Activated CD8-positive, alpha-beta T cell treated with anti-CD3 and anti-CD28 coated beads, Interleukin-2, amount 10 ng/mL, durations not matched to agents 7 days and 5 days (primary cell): ENCODE results near the gene ARMH2. TPM values are rescaled to one million over a fixed set of nuclear protein-coding genes. Genes with fewer than 3 reads are reported as not detected.

Source experiments
- ATAC-seq: fragments of 150-1000 bp; cut with Tn5 transposase; one replicate; pipeline ENCODE4 v1.10.0; 2021; ENCODE audit warnings: moderate library complexity
- CTCF ChIA-PET: fragments of 350-600 bp; sonication (Branson Sonifier 250); formaldehyde crosslinking; loops from one replicate; lab custom pipeline; 2021; ENCODE audit warnings: antibody characterized with exemption; lab: Charles Lee
- POLR2A ChIA-PET: fragments of 350-600 bp; sonication (Branson Sonifier 250); formaldehyde crosslinking; loops from one replicate; lab custom pipeline; 2021; ENCODE audit warnings: antibody characterized with exemption; lab: Charles Lee
- DNase-seq: peaks from one replicate; pipeline ENCODE4 v3.0.0-alpha.2; 2020
- H3K27ac Mint-ChIP-seq: one replicate; pipeline ENCODE4 v1.8.0; 2021; ENCODE audit warnings: mild to moderate bottlenecking, mixed read lengths
- H3K27me3 Mint-ChIP-seq: one replicate; pipeline ENCODE4 v1.8.0; 2021; ENCODE audit warnings: low read depth, mixed read lengths
- H3K36me3 Mint-ChIP-seq: one replicate; pipeline ENCODE4 v1.8.0; 2021; ENCODE audit warnings: low read depth, mixed read lengths
- H3K4me1 Mint-ChIP-seq: one replicate; pipeline ENCODE4 v1.8.0; 2021; ENCODE audit warnings: low read depth, mixed read lengths
- H3K4me3 Mint-ChIP-seq: one replicate; pipeline ENCODE4 v1.8.0; 2021; ENCODE audit warnings: mild to moderate bottlenecking, mixed read lengths
- H3K9me3 Mint-ChIP-seq: one replicate; pipeline ENCODE4 v1.8.0; 2022; ENCODE audit warnings: mixed read lengths; ENCODE audit not compliant: insufficient read depth
- total RNA-seq, 2 experiments: library from RNA; stranded (reverse); gene quantifications; one replicate each; pipeline ENCODE4 v1.2.3, GENCODE V29; 2021

Gene ARMH2
- total RNA-seq, 2 experiments from 2014 or later: 0.97 to 1.7 TPM

GRCh38 chr6:24832794-24833193 is 34.1 kb upstream of the ARMH2 start:
- peaks cover 28% of the 10 kb centered on the region for H3K4me1 Mint-ChIP-seq

GRCh38 chr6:24831771-24832716 is 33.3 kb upstream of the ARMH2 start:
- Mint-ChIP-seq H3K27me3 (no peaks in the 10 kb centered on the region), H3K4me3 (no peak overlapping the region), H3K4me1 (peaks cover 28% of the 10 kb centered on the region), H3K27ac (peak overlapping the region; percentile 9), H3K9me3 (no peaks in the 10 kb centered on the region), H3K36me3 (peaks cover 92% of the 10 kb centered on the region)
- DNase-seq: no peak
- ChIA-PET POLR2A (no interaction called here), CTCF (interaction anchor here (0.8 to 1.6 kb wide), 3 partner anchors 9 to 239 kb away, joined by 3 to 4 read pairs (median 3); no protein-coding TSS in a partner anchor)
- ATAC-seq: no peak

More at GRCh38 chr6:24832794-24833193, 34.1 kb upstream of the ARMH2 start:
- H3K4me3 Mint-ChIP-seq: no peak overlapping the region
- DNase-seq: no peak
- ChIA-PET POLR2A (no interaction called here), CTCF (interaction anchor here (0.8 to 1.6 kb wide), 4 partner anchors 10 to 238 kb away, joined by 3 to 6 read pairs (median 4); no protein-coding TSS in a partner anchor)
- no peaks in the 10 kb centered on the region for H3K27me3 Mint-ChIP-seq
- ATAC-seq: no peak
- peak overlapping the region; percentile 25 for H3K27ac Mint-ChIP-seq
- peaks cover 87% of the 10 kb centered on the region for H3K36me3 Mint-ChIP-seq
- no peaks in the 10 kb centered on the region for H3K9me3 Mint-ChIP-seq

DNA sequence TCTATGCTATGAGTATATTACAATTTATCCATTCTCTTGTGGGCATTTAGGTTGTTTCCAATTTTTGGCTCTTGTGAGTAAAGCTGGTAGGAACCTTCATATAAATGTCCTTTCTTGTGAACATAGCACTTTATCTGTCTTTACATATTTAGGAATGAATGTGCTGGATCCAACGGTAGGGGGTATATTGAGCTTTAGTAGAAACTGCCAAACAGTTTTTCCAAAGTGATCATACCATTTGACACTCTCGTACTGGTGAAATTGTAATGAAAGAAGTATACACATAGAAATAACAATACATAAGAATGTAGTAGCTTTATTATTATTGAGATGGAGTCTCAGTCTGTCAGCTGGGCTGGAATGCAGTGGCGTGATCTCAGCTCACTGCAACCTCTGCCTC is 30.9 kb upstream of the ARMH2 start:
- no peaks in the 10 kb centered on the region for H3K27me3 Mint-ChIP-seq
- peaks cover 11% of the 10 kb centered on the region for H3K4me1 Mint-ChIP-seq
- no peak overlapping the region for H3K4me3 Mint-ChIP-seq
- no peak for ATAC-seq
- POLR2A ChIA-PET: interaction anchor here (0.9 kb wide), 1 partner anchor 24 kb away, joined by 3 read pairs; no protein-coding TSS in a partner anchor
- DNase-seq: no peak
- H3K36me3 Mint-ChIP-seq: peaks cover 85% of the 10 kb centered on the region
- H3K27ac Mint-ChIP-seq: no peak overlapping the region
- no peaks in the 10 kb centered on the region for H3K9me3 Mint-ChIP-seq
- CTCF ChIA-PET: interaction anchor here (1.1 to 1.2 kb wide), 2 partner anchors 188 to 241 kb away, joined by 3 to 4 read pairs; no protein-coding TSS in a partner anchor

- POLR2A ChIA-PET: no interaction called here
- Mint-ChIP-seq H3K4me1 (no peaks in the 10 kb centered on the region), H3K27ac (peak overlapping the region; percentile 51), H3K27me3 (no peaks in the 10 kb centered on the region), H3K36me3 (peaks cover 82% of the 10 kb centered on the region), H3K9me3 (no peaks in the 10 kb centered on the region), H3K4me3 (no peak overlapping the region)
- ATAC-seq (no peak), DNase-seq (no peak)
- CTCF ChIA-PET: interaction anchor here (0.7 kb wide), 1 partner anchor 190 kb away, joined by 3 read pairs; no protein-coding TSS in a partner anchor
Observed at GRCh38 chr6:24827970-24828369, 29.3 kb upstream of the ARMH2 start.

GRCh38 chr6:24827162-24827561 is 28.4 kb upstream of the ARMH2 start:
- Mint-ChIP-seq H3K4me1 (peaks cover under 1% of the 10 kb centered on the region), H3K9me3 (no peaks in the 10 kb centered on the region), H3K27me3 (no peaks in the 10 kb centered on the region), H3K4me3 (no peak overlapping the region), H3K27ac (peak overlapping the region; percentile 51), H3K36me3 (peaks cover 78% of the 10 kb centered on the region)
- ChIA-PET CTCF (interaction anchor here (0.7 kb wide), 1 partner anchor 191 kb away, joined by 3 read pairs; no protein-coding TSS in a partner anchor), POLR2A (no interaction called here)
- ATAC-seq (no peak), DNase-seq (no peak)

DNA sequence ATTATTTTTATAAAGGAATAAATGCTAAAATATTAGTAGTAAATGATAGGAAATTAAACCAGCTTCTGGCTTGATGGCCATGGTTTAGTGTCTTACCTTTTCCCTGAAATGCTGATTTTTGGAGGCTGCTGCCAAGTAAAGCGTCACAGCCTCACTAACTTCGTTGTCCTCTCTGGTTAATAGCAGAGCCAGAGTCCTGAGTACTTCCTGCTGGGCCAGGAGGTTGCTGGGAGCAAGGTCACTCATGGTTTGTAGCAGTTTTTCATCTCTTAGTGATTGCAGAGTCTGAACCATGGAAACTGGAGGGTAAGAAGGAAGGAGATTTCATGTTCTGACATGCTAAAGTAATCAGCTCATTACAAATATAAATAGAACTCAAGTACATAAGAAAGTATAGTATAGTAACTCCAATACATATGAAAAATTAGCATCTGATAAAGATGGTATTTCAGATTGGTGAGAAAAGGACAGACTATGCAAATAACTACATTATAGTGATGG is 26.5 kb upstream of the ARMH2 start:
- POLR2A ChIA-PET: no interaction called here

GRCh38 chr6:24824142-24824938 is 25.6 kb upstream of the ARMH2 start:
- ChIA-PET CTCF (interaction anchor here (1.1 kb wide), 1 partner anchor 110 kb away, joined by 3 read pairs; no protein-coding TSS in a partner anchor), POLR2A (no interaction called here)
- Mint-ChIP-seq H3K4me1 (peaks cover 6% of the 10 kb centered on the region), H3K4me3 (no peak overlapping the region), H3K9me3 (no peaks in the 10 kb centered on the region), H3K27ac (peak overlapping the region; percentile 54), H3K36me3 (peaks cover 66% of the 10 kb centered on the region), H3K27me3 (no peaks in the 10 kb centered on the region)
- DNase-seq: no peak
- no peak for ATAC-seq

More for the DNA sequence above, 26.5 kb upstream of the ARMH2 start:
- Mint-ChIP-seq H3K27ac (no peak overlapping the region), H3K4me1 (peaks cover 6% of the 10 kb centered on the region), H3K9me3 (no peaks in the 10 kb centered on the region), H3K36me3 (peaks cover 73% of the 10 kb centered on the region), H3K4me3 (no peak overlapping the region), H3K27me3 (no peaks in the 10 kb centered on the region)
- ATAC-seq (no peak), DNase-seq (no peak)
- CTCF ChIA-PET: no interaction called here

GRCh38 chr6:24823185-24823584 is 24.5 kb upstream of the ARMH2 start:
- ATAC-seq (no peak), DNase-seq (no peak)
- CTCF ChIA-PET: interaction anchor here (0.6 to 2.1 kb wide), 4 partner anchors 9 to 247 kb away, joined by 3 to 5 read pairs (median 3); no protein-coding TSS in a partner anchor
- Mint-ChIP-seq H3K4me3 (no peak overlapping the region), H3K36me3 (peaks cover 66% of the 10 kb centered on the region), H3K4me1 (peaks cover 6% of the 10 kb centered on the region), H3K27ac (no peak overlapping the region), H3K9me3 (no peaks in the 10 kb centered on the region), H3K27me3 (no peaks in the 10 kb centered on the region)
- POLR2A ChIA-PET: no interaction called here

DNA sequence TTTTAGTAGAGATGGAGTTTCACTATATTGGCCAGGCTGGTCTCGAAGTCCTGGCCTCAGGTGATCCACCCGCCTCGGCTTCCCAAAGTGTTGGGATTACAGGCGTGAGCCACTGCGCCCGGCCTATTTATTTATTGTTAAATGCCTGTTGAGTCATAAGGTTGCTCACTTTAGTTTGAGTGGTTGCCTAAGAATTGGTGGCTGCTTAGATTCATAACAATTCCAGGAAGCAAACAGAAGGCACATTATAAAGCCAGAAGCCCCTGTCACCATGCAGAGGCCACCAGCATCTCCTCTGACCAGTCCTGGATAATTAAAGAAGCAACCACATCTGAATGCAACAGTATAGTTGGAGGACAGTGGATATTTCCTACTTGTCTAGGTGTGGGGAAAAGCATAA is 24.0 kb upstream of the ARMH2 start:
- ATAC-seq: no peak
- no peak for DNase-seq
- ChIA-PET POLR2A (no interaction called here), CTCF (interaction anchor here (0.6 to 2.1 kb wide), 5 partner anchors 10 to 248 kb away, joined by 3 to 5 read pairs (median 3); no protein-coding TSS in a partner anchor)
- H3K27ac Mint-ChIP-seq: no peak overlapping the region
- no peaks in the 10 kb centered on the region for H3K27me3 Mint-ChIP-seq
- H3K4me3 Mint-ChIP-seq: no peak overlapping the region
- peaks cover 6% of the 10 kb centered on the region for H3K4me1 Mint-ChIP-seq
- no peaks in the 10 kb centered on the region for H3K9me3 Mint-ChIP-seq
- peaks cover 65% of the 10 kb centered on the region for H3K36me3 Mint-ChIP-seq

DNA sequence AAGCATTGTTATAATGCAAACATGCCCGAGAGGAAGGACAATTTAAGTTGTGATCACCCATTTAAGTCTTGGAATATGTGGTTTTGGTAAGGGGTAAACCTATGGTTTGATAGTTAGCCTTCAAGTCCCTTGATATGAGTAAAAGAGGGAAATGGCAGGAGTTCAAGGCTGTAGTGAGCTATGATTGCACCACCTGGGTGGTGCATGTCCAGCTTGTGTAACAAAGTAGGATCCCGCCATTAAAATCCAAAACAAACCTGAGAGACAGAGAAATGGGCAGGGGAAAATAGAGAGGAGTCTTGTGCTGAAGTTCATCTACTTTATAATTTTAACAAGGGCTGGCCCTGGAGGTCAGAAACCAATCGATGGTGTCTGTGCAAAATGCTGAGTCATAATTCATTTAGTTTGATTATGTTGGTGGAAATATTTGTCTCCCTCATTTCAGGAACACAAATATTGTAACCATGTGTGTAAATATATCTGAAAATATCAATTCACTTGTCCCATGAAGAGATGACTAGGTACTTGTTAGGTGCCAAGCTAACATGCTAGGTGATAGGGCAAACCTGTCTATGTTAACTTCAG is 23.2 kb upstream of the ARMH2 start:
- Mint-ChIP-seq H3K9me3 (no peaks in the 10 kb centered on the region), H3K4me1 (peaks cover 6% of the 10 kb centered on the region), H3K27ac (peak overlapping the region; percentile 18), H3K27me3 (no peaks in the 10 kb centered on the region), H3K36me3 (peaks cover 59% of the 10 kb centered on the region), H3K4me3 (no peak overlapping the region)
- ChIA-PET CTCF (interaction anchor here (1.1 to 2.1 kb wide), 4 partner anchors 10 to 196 kb away, joined by 3 to 5 read pairs (median 4); no protein-coding TSS in a partner anchor), POLR2A (no interaction called here)
- no peak for ATAC-seq
- no peak for DNase-seq

DNA sequence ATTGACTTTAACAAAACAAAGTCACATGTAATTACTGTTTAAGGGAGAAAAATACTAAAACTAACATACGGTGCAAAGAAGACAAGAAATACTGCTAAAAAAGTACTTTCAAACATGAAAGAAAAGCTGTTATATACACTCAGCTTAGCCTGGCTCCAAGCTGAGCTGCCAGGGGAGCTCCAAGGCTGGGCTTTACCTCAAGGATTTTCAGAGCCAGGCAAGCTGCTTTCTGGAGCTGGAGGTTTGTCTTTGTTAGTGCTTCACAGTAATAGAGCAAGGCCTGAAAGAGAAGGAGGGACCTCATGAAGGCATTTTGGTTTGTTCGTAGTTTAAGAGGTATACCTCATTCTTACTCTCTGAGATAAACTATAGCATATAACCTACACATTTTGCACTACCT is 19.6 kb upstream of the ARMH2 start:
- CTCF ChIA-PET: interaction anchor here (1.0 to 1.4 kb wide), 3 partner anchors 10 to 39 kb away, joined by 3 to 5 read pairs (median 3); no protein-coding TSS in a partner anchor
- no peaks in the 10 kb centered on the region for H3K27me3 Mint-ChIP-seq
- peaks cover 6% of the 10 kb centered on the region for H3K4me1 Mint-ChIP-seq

More for the DNA sequence above, 19.6 kb upstream of the ARMH2 start:
- POLR2A ChIA-PET: no interaction called here
- no peaks in the 10 kb centered on the region for H3K9me3 Mint-ChIP-seq
- no peak for ATAC-seq
- DNase-seq: no peak
- peaks cover 35% of the 10 kb centered on the region for H3K36me3 Mint-ChIP-seq
- H3K27ac Mint-ChIP-seq: no peak overlapping the region
- H3K4me3 Mint-ChIP-seq: no peak overlapping the region
